Esophagus (tissue), 2 donors: Measurements from ENCODE around the gene PKN3. TPM values are rescaled to one million over a fixed set of nuclear protein-coding genes. Genes with fewer than 3 reads are reported as not detected.
A peak's percentile ranks its signal among the peaks of the same experiment; 100 is the strongest.

ENCODE experiments used
- H3K27ac ChIP-seq, 2 donors: one replicate each; pipeline ENCODE4 v1.5.1; 2013; ENCODE audit warnings: low read depth in 2 of 2, mild to moderate bottlenecking in 2 of 2, inconsistent platforms in 1 of 2, low read length in 1 of 2, moderate library complexity in 1 of 2
- H3K27me3 ChIP-seq, 2 donors: one replicate each; pipeline ENCODE4 v1.6.1; 2013; ENCODE audit warnings: low read length in 2 of 2, control low read depth in 1 of 2, mild to moderate bottlenecking in 1 of 2; ENCODE audit not compliant: insufficient read depth in 2 of 2, control insufficient read depth in 1 of 2
- H3K36me3 ChIP-seq, 2 donors: one replicate each; pipeline ENCODE4 v1.6.1; 2013; ENCODE audit warnings: low read length in 1 of 2; ENCODE audit not compliant: control insufficient read depth in 2 of 2, insufficient read depth in 2 of 2
- H3K4me1 ChIP-seq, 2 donors: one replicate each; pipeline ENCODE4 v1.6.1; 2013; ENCODE audit warnings: low read length in 1 of 2; ENCODE audit not compliant: control insufficient read depth in 2 of 2, insufficient read depth in 2 of 2
- H3K4me3 ChIP-seq, 2 donors: one replicate each; pipeline ENCODE4 v1.5.1; 2013; ENCODE audit warnings: low read length in 2 of 2, mild to moderate bottlenecking in 2 of 2, low read depth in 1 of 2, moderate library complexity in 1 of 2
- H3K9me3 ChIP-seq, 2 donors: one replicate each; pipeline ENCODE4 v1.6.1; 2013; ENCODE audit warnings: mild to moderate bottlenecking in 2 of 2, low read depth in 1 of 2, low read length in 1 of 2, moderate library complexity in 1 of 2; ENCODE audit not compliant: control insufficient read depth in 2 of 2, insufficient read depth in 1 of 2
- WGBS, 2 donors: extraction: QIAGEN DNeasy Blood & Tissue Kit; methylation state at CpG; one replicate each; pipeline ENCODE4 v1.1.7; 2013; 5-methylcytosine and 5-hydroxymethylcytosine counted together
- polyA plus RNA-seq, 2 donors: library from polyadenylated mRNA; stranded (reverse); fragments of 200-250 nt; gene quantifications; one replicate each; pipeline ENCODE4 v1.2.3, GENCODE V29; 2013
- donor health status: healthy with polysubstance abuse.
- donor health status: Bipolar disorder and iron deficiency.

Gene PKN3
- polyA plus RNA-seq, 2 donors, result 3.5 to 4.3 TPM

GRCh38 chr9:128677794-128678193, 24.5 kb upstream of the PKN3 start:
- Histone ChIP-seq H3K27me3 (no peaks in the 10 kb centered on the region), H3K4me1 (no peaks in the 10 kb centered on the region), H3K9me3 (no peaks in the 10 kb centered on the region), H3K4me3 (no peak overlapping the region), H3K27ac (no peak overlapping the region), H3K36me3 (no peaks in the 10 kb centered on the region)
- 86 to 88% methylated on average over 10 of the region's 10 CpGs for WGBS, 2 donors

GRCh38 chr9:128683340-128684064, 18.8 kb upstream of the PKN3 start:
- Histone ChIP-seq H3K36me3 (no peaks in the 10 kb centered on the region), H3K27ac (peak overlapping the region; percentile 97), H3K9me3 (no peaks in the 10 kb centered on the region), H3K27me3 (no peaks in the 10 kb centered on the region), H3K4me1 (peaks cover 2 to 13% of the 10 kb centered on the region in 2 donors), H3K4me3 (peak overlapping the region; percentile 64 to 70)
- 4 to 5% methylated on average over 21 of the region's 21 CpGs for WGBS, 2 donors

- Histone ChIP-seq H3K9me3 (no peaks in the 10 kb centered on the region), H3K36me3 (no peaks in the 10 kb centered on the region), H3K27ac (peak overlapping the region; percentile 97), H3K4me3 (peak overlapping the region; percentile 64 to 70), H3K4me1 (peaks cover 2 to 13% of the 10 kb centered on the region in 2 donors), H3K27me3 (no peaks in the 10 kb centered on the region)
- 0% methylated on average over 3 of the region's 3 CpGs for WGBS, 2 donors
These were observed 18.3 kb upstream of the PKN3 start for GRCh38 chr9:128684065-128684324.

GRCh38 chr9:128684325-128685199, 17.7 kb upstream of the PKN3 start:
- H3K4me1 ChIP-seq, result peaks cover 2 to 13% of the 10 kb centered on the region in 2 donors
- H3K27me3 ChIP-seq, result no peaks in the 10 kb centered on the region
- no peaks in the 10 kb centered on the region for H3K9me3 ChIP-seq
- WGBS, 2 donors, result 6 to 8% methylated on average over 15 of the region's 15 CpGs
- peak overlapping the region; percentile 97 for H3K27ac ChIP-seq
- H3K4me3 ChIP-seq, result peak overlapping the region; percentile 64 to 70
- H3K36me3 ChIP-seq, result no peaks in the 10 kb centered on the region

- H3K27ac ChIP-seq, result peak overlapping the region; percentile 97
- H3K4me3 ChIP-seq, result peak overlapping the region; percentile 3 to 18
- H3K4me1 ChIP-seq, result peaks cover 2 to 13% of the 10 kb centered on the region in 2 donors
- no peaks in the 10 kb centered on the region for H3K27me3 ChIP-seq
- 56 to 57% methylated on average over 17 of the region's 17 CpGs for WGBS, 2 donors
- no peaks in the 10 kb centered on the region for H3K9me3 ChIP-seq
- no peaks in the 10 kb centered on the region for H3K36me3 ChIP-seq
These were observed 16.4 kb upstream of the PKN3 start for GRCh38 chr9:128685636-128686489.

- 91 to 93% methylated on average over 4 of the region's 4 CpGs for WGBS, 2 donors
- Histone ChIP-seq H3K27me3 (no peaks in the 10 kb centered on the region), H3K4me3 (no peak overlapping the region), H3K4me1 (peaks cover 2 to 13% of the 10 kb centered on the region in 2 donors), H3K9me3 (no peaks in the 10 kb centered on the region), H3K36me3 (peaks cover 2 to 4% of the 10 kb centered on the region in 2 donors), H3K27ac (no peak overlapping the region)
These were observed 14.8 kb upstream of the PKN3 start for GRCh38 chr9:128687453-128687852.

GRCh38 chr9:128688501-128689292, 13.6 kb upstream of the PKN3 start, which contains the start of gene SET:
Gene SET (plus strand): TSS chr9:128689222. CDS start chr9:128689583, 361 bp downstream.
- peak within 1 kb of the TSS; percentile 86 to 91 for H3K4me3 ChIP-seq
- peaks cover 2 to 4% of the 10 kb centered on the region in 2 donors for H3K36me3 ChIP-seq
- H3K9me3 ChIP-seq, result no peaks in the 10 kb centered on the region
- 1 to 2% methylated on average over 57 to 93 of the region's 93 CpGs for WGBS, 2 donors
- H3K27ac ChIP-seq, result peak within 1 kb of the TSS; percentile 98 to 99
- H3K27me3 ChIP-seq, result no peaks in the 10 kb centered on the region
- peaks cover 2 to 13% of the 10 kb centered on the region in 2 donors for H3K4me1 ChIP-seq

- 1 to 2% methylated on average over 9 to 80 of the region's 80 CpGs for WGBS, 2 donors
- peaks cover 2 to 13% of the 10 kb centered on the region in 2 donors for H3K4me1 ChIP-seq
- H3K27me3 ChIP-seq, result no peaks in the 10 kb centered on the region
- H3K36me3 ChIP-seq, result peaks cover 3 to 4% of the 10 kb centered on the region in 2 donors
- peak overlapping the region; percentile 93 to 99 for H3K27ac ChIP-seq
- H3K9me3 ChIP-seq, result no peaks in the 10 kb centered on the region
- H3K4me3 ChIP-seq, result peak overlapping the region; percentile 86 to 91
These were observed 13.0 kb upstream of the PKN3 start for GRCh38 chr9:128689293-128689774.
